ENCODE measurements around the gene DNAH5.

DNA sequence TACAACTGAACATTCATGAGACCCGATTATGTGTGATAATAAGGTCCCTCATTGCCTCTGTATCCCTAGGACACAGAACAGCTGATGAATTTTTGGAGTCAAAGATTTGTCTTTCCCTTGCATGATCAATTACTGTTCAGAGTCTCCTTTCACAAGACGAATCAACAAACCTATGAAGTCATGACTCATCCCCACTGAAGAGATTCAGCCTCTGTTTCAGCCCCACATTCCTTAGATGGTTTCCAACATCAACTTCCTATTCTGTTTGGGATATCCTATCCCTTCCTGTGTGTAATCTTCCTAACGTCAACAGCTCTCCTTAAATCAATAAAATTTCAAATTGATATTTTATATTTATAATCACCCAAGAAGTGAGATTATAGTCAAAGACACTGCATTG, 199.0 kb downstream of the DNAH5 start:
- TF ChIP-seq, protein P1, sequence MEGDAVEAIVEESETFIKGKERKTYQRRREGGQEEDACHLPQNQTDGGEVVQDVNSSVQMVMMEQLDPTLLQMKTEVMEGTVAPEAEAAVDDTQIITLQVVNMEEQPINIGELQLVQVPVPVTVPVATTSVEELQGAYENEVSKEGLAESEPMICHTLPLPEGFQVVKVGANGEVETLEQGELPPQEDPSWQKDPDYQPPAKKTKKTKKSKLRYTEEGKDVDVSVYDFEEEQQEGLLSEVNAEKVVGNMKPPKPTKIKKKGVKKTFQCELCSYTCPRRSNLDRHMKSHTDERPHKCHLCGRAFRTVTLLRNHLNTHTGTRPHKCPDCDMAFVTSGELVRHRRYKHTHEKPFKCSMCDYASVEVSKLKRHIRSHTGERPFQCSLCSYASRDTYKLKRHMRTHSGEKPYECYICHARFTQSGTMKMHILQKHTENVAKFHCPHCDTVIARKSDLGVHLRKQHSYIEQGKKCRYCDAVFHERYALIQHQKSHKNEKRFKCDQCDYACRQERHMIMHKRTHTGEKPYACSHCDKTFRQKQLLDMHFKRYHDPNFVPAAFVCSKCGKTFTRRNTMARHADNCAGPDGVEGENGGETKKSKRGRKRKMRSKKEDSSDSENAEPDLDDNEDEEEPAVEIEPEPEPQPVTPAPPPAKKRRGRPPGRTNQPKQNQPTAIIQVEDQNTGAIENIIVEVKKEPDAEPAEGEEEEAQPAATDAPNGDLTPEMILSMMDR (IDR thresholded peaks at IDR 0.05): no peak
- no peak for TF ChIP-seq POLR2AphosphoS5 (IDR thresholded peaks at IDR 0.05)

Data from esophagus muscularis mucosa (tissue), 3 donors.